Activated naive CD8-positive, alpha-beta T cell treated with anti-CD3 and anti-CD28 coated beads, Interleukin-2, amount 50 U/mL, for 24 hours (primary cell): Measurements from ENCODE around the gene DLG2.

Source experiments
- ATAC-seq: fragments of 150-1000 bp; cut with Tn5 transposase; one replicate; pipeline ENCODE4 v1.10.0; 2021
- DNase-seq: peaks from one replicate; pipeline ENCODE4 v3.0.0; 2021
- H3K27ac Mint-ChIP-seq: one replicate; pipeline ENCODE4 v1.8.0; 2021; ENCODE audit warnings: mild to moderate bottlenecking, mixed read lengths
- H3K27me3 Mint-ChIP-seq: one replicate; pipeline ENCODE4 v1.8.0; 2021; ENCODE audit warnings: mixed read lengths
- H3K36me3 Mint-ChIP-seq: one replicate; pipeline ENCODE4 v1.8.0; 2021; ENCODE audit warnings: low read depth, mixed read lengths
- H3K4me1 Mint-ChIP-seq: one replicate; pipeline ENCODE4 v1.8.0; 2021; ENCODE audit warnings: mixed read lengths
- H3K4me3 Mint-ChIP-seq: one replicate; pipeline ENCODE4 v1.8.0; 2021; ENCODE audit warnings: mild to moderate bottlenecking, moderate library complexity, mixed read lengths
- H3K9me3 Mint-ChIP-seq: one replicate; pipeline ENCODE4 v1.8.0; 2021; ENCODE audit warnings: mixed read lengths

Gene DLG2

DNA sequence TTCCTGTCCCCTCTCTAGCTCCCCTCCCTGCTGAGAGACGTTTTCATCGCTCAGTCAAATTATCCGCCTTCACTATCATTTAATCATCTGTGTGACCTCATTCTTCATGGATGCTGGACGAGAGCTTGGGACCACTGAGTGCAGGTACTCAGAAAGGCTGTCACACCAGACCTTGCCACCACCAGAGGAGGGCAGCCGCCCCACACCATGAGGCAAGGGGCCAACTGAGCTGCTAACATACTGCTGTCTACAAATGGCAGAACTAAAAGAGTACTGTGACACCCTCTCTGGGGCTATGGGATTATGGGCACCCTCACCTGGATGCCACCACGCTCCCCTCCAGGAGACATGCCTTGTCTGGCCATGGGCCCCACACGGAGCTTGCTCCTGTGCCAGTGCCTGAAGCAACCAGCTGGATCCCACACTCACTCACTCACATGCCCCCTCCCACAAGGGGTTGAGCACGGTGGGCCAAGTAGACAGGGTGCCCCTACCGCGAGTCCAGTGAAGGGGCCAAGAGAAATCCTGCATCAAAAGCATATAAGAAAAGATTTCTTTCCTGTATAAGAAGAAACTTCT is 1670.9 kb downstream of the DLG2 start:
- no peak overlapping the region for H3K4me3 Mint-ChIP-seq
- ATAC-seq = no peak
- no peak for DNase-seq

DNA sequence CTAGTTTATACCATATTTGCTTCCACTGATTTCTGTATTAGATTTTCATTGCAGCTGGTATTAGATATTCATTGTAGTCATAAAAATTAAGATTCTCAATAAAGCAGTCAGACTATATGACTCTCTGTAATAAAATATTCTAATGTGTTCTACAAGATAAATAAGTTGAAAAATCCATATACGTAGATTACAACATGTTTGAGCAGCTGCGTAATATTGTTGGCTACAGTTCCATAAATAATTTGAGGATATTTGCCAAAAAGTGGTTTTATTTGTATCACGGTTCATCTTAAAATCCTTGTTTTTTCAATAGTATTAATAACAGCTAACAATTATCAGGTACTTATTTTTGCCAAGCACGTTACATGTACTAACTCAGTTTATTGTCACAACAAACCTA is 1672.4 kb downstream of the DLG2 start:
- Mint-ChIP-seq H3K4me3 (no peak overlapping the region), H3K9me3 (no peaks in the 10 kb centered on the region), H3K36me3 (no peaks in the 10 kb centered on the region), H3K27ac (no peak overlapping the region), H3K4me1 (no peaks in the 10 kb centered on the region), H3K27me3 (no peaks in the 10 kb centered on the region)
- no peak for DNase-seq
- no peak for ATAC-seq

More for the DNA sequence above, 1670.9 kb downstream of the DLG2 start:
- Mint-ChIP-seq H3K36me3 (no peaks in the 10 kb centered on the region), H3K27ac (no peak overlapping the region), H3K4me1 (no peaks in the 10 kb centered on the region), H3K27me3 (no peaks in the 10 kb centered on the region), H3K9me3 (no peaks in the 10 kb centered on the region)

DNA sequence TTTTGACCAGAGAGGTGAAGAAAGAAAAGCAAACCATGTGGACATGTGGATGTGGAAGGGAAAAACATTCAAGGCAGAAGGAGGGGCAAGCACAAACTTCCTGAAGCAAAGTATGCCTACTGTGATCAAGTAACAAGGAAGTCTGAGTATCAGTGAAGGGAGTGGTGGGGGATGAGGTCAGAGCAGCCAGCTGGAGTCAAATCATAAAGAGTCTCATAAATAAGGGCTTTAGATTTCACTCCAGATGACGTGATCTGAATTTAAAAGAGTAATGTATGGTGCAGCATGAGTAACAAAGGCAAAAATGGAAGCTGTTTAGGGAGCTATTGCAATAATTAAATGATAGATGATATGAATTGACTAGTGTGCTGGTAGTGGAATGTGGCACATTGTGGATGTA is 1675.6 kb downstream of the DLG2 start:
- Mint-ChIP-seq H3K4me3 (no peak overlapping the region), H3K4me1 (no peaks in the 10 kb centered on the region), H3K27ac (no peak overlapping the region), H3K27me3 (no peaks in the 10 kb centered on the region), H3K9me3 (no peaks in the 10 kb centered on the region), H3K36me3 (no peaks in the 10 kb centered on the region)
- DNase-seq (no peak), ATAC-seq (no peak)

DNA sequence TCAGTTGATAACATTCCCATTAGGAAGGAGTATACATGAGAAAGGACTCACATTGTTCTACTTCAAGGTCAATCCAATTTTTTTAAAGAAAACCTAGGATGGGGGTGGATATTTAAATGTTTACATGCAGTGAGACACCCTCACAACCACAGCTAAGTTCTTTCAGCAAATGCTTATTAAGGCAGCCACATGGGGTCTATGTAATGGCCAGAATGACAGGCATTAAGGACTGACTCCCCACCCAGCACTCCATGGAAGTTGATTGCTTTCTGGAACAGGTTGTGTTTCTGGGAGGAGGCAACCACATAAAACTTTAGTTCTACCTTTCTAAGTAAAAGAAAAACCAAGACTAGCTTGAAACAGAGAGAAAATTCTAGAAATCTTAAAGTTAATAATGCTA is 1678.9 kb downstream of the DLG2 start:
- no peak overlapping the region for H3K27ac Mint-ChIP-seq
- peaks cover 11% of the 10 kb centered on the region for H3K9me3 Mint-ChIP-seq
- no peaks in the 10 kb centered on the region for H3K27me3 Mint-ChIP-seq
- no peaks in the 10 kb centered on the region for H3K4me1 Mint-ChIP-seq
- no peak overlapping the region for H3K4me3 Mint-ChIP-seq
- no peaks in the 10 kb centered on the region for H3K36me3 Mint-ChIP-seq
- DNase-seq (no peak), ATAC-seq (no peak)

DNA sequence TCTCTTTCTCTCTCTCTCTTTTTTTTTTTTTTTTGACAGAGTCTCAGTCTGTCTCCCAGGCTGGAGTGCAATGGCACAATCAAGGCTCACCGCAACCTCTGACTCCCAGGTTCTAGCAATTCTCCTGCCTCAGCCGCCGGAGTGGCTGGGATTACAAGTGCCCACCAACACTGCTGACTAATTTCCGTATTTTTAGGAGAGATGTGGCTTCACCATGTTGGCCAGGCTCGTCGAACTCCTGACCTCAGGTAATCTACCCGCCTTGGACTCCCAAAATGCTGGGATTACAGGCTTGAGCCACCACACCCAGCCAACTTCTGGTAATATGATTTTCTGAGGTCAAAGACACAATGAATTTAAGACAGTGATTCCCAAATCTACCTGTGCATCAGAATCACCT is 1681.2 kb downstream of the DLG2 start:
- Mint-ChIP-seq H3K27ac (no peak overlapping the region), H3K9me3 (peaks cover 15% of the 10 kb centered on the region), H3K4me3 (no peak overlapping the region), H3K4me1 (no peaks in the 10 kb centered on the region), H3K27me3 (no peaks in the 10 kb centered on the region), H3K36me3 (no peaks in the 10 kb centered on the region)
- no peak for DNase-seq
- no peak for ATAC-seq

DNA sequence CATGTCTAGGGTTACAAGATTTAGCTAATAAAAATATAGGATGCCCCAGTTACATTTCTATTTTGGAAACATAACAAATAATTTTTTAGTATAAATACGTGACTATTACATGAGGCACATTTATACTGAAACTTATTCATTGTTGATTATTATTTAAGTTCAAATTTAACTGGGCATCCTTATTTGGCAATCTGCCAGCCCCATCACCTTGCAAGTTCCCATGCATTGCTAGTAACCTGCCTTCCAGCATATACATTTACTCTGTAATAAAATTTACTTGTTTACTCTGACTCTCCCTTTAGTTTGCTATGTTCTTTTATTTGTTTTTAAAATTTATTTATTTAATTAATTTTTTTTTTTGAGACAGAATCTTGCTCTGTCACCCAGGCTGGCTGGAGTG is 1686.1 kb downstream of the DLG2 start:
- Mint-ChIP-seq H3K4me3 (no peak overlapping the region), H3K27ac (no peak overlapping the region), H3K36me3 (no peaks in the 10 kb centered on the region), H3K27me3 (no peaks in the 10 kb centered on the region), H3K4me1 (no peaks in the 10 kb centered on the region), H3K9me3 (peaks cover 20% of the 10 kb centered on the region)
- ATAC-seq (no peak), DNase-seq (no peak)

DNA sequence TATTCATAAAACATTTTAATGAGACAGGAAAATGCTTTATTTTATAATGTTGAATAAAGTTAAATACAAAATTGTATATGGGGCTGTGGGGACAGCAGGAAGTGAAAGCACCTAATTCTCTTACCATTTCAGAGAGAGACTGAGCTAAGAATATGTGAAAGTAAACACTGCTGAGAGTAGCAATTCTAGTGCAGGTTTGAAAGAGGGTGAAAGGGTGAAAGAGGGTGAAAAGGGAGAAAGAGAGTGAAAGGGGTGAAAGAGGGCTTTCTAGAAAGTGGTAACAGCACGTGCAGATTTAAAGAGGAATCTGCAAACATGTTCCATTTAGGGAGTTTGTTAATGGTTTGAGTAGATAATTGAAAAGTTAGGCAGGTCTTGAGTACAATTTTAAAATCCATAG is 1689.0 kb downstream of the DLG2 start:
- ATAC-seq (no peak), DNase-seq (no peak)
- Mint-ChIP-seq H3K27ac (no peak overlapping the region), H3K36me3 (no peaks in the 10 kb centered on the region), H3K27me3 (no peaks in the 10 kb centered on the region), H3K4me3 (no peak overlapping the region), H3K9me3 (peaks cover 9% of the 10 kb centered on the region), H3K4me1 (no peaks in the 10 kb centered on the region)

DNA sequence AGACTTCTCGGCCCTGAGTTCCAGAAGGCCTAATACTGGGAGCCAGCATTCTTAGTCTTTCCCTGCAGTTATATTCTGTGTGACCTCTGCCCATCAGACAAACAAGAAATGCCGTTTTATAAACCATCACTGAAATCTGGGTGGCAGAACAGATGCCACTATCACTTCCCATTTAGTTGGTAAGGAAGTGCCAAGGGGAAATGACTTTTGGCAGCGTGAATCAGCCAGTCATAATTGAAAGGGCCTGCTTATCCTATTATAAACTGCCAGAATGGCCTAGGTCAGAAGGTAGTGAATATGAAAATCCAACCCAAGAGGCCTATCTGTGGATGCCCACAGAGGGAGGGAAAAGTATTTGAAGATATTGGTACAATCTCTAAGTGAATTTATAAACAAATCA is 1694.1 kb downstream of the DLG2 start:
- peaks cover 5% of the 10 kb centered on the region for H3K9me3 Mint-ChIP-seq
- DNase-seq = no peak
- no peak overlapping the region for H3K27ac Mint-ChIP-seq
- no peaks in the 10 kb centered on the region for H3K4me1 Mint-ChIP-seq
- ATAC-seq = no peak
- H3K4me3 Mint-ChIP-seq = no peak overlapping the region
- no peaks in the 10 kb centered on the region for H3K36me3 Mint-ChIP-seq
- no peaks in the 10 kb centered on the region for H3K27me3 Mint-ChIP-seq

DNA sequence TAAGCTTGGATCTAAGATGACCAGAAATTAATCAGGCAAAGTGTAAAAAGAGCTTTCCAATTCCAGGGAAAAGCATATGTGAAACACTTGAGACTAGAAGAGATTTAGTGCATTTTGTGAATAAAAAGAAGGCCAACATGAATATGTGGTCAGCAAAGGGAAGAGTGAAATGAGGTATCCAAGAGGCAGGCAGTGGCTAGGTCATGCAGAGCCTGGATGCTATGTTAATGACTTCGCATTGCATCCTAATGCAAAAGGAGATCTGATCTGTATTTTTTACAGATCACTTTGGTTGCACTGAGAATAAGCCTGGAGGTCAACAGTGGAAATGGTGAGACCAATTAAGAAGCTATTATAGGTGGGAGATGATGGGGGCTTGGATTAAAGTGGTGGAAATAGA is 1699.7 kb downstream of the DLG2 start:
- no peak overlapping the region for H3K27ac Mint-ChIP-seq
- no peak overlapping the region for H3K4me3 Mint-ChIP-seq
- H3K9me3 Mint-ChIP-seq = no peaks in the 10 kb centered on the region
- no peaks in the 10 kb centered on the region for H3K27me3 Mint-ChIP-seq
- ATAC-seq (no peak), DNase-seq (no peak)
- no peaks in the 10 kb centered on the region for H3K4me1 Mint-ChIP-seq
- no peaks in the 10 kb centered on the region for H3K36me3 Mint-ChIP-seq

DNA sequence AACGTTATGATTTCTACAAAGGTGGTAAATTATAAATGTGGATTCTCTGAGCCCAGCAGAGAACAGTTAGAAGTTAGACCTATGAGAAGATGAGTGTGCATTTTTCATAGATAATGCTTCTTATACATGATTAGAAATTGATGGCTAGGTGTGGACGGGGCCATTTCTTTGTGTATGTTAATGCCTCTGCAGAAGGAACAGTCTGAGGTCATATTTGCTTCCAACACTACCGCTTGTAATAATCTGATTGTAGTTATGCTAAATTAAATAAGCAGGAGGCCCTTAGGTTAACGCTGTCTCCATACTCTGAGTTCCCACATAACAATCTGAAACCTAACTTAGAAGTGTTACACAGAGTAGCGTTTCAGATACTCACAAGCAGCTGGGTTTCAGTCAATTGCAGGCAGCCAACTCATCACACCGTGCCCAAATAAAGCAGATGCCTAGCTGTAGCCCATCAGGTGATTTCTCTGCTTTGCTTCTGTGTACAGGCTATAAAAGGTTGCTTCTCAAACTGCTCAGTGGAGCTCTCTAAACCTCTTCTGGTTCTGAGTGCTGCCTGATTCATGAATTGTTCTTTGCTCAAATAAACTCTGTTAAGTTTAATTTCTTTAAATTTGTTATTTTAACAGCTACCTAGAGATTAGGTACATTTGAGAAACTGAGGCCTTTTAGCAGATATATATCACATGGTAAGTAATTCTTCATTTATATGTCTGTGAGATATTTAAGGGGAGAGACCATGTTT is 1702.2 kb downstream of the DLG2 start:
- Mint-ChIP-seq H3K9me3 (no peaks in the 10 kb centered on the region), H3K4me3 (no peak overlapping the region), H3K27me3 (no peaks in the 10 kb centered on the region), H3K4me1 (no peaks in the 10 kb centered on the region), H3K36me3 (no peaks in the 10 kb centered on the region), H3K27ac (no peak overlapping the region)
- DNase-seq (no peak), ATAC-seq (no peak)

DNA sequence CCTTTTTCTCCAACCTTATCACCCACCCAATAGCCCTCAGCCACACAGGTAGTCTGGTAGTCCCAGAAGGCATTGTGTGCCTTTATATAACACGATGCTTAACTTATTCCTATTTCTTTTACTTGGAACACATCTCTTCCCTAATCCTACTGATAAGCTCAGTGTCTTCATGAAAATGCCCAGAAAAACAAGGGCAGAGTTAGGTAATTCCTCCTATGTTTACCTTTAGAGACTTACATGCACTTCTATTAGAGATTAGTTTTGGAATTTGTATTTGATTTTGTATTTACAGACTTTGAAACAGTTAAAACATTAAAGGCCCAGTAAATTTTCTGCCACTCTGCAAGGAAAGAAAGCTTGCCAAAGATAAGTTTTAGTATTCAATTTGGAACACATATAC is 1703.2 kb downstream of the DLG2 start:
- ATAC-seq = no peak
- H3K4me1 Mint-ChIP-seq = no peaks in the 10 kb centered on the region
- H3K27ac Mint-ChIP-seq = no peak overlapping the region
- no peaks in the 10 kb centered on the region for H3K27me3 Mint-ChIP-seq
- DNase-seq = no peak
- H3K9me3 Mint-ChIP-seq = no peaks in the 10 kb centered on the region
- H3K36me3 Mint-ChIP-seq = no peaks in the 10 kb centered on the region
- no peak overlapping the region for H3K4me3 Mint-ChIP-seq

DNA sequence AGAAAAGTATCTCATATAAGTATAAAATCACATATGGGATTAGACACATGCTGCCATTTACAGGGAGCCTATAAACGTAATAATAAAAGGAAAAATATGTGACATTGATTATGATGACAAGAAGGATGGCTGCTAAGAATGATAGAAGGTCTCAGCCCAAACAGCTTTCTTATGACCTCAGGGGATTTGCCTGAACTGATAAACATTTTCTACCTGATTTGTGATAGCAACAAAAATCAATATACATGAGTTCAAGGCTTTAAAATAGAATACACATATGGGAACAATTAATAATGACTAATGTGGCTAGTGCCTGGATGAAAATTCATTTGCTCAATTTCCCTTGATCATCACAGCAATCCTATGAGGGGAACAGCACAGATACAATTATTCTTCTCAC is 1704.2 kb downstream of the DLG2 start:
- no peaks in the 10 kb centered on the region for H3K27me3 Mint-ChIP-seq
- DNase-seq (no peak), ATAC-seq (no peak)
- no peak overlapping the region for H3K27ac Mint-ChIP-seq
- no peaks in the 10 kb centered on the region for H3K9me3 Mint-ChIP-seq
- H3K4me1 Mint-ChIP-seq = no peaks in the 10 kb centered on the region
- no peaks in the 10 kb centered on the region for H3K36me3 Mint-ChIP-seq
- H3K4me3 Mint-ChIP-seq = no peak overlapping the region

DNA sequence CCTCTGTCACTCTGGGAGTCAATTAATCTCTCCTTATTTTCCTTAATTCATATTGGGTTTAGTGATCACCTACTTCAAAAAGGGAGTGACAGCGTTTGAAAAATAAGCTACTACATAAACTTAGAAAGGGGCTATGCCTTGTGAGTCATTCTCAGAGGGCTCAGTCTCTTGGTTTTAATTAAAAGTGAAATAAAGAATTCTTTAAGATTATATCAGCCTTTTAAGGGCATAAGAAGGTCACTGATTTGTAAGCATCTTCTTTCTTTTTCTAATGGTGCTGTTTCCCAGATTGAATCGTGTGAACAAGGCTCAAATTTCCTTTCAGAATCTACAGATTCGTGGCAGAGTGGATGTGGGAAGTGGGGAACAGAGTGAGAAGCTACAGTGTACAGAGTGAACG is 1704.8 kb downstream of the DLG2 start:
- Mint-ChIP-seq H3K4me3 (no peak overlapping the region), H3K4me1 (no peaks in the 10 kb centered on the region)
- no peak for ATAC-seq

DNA sequence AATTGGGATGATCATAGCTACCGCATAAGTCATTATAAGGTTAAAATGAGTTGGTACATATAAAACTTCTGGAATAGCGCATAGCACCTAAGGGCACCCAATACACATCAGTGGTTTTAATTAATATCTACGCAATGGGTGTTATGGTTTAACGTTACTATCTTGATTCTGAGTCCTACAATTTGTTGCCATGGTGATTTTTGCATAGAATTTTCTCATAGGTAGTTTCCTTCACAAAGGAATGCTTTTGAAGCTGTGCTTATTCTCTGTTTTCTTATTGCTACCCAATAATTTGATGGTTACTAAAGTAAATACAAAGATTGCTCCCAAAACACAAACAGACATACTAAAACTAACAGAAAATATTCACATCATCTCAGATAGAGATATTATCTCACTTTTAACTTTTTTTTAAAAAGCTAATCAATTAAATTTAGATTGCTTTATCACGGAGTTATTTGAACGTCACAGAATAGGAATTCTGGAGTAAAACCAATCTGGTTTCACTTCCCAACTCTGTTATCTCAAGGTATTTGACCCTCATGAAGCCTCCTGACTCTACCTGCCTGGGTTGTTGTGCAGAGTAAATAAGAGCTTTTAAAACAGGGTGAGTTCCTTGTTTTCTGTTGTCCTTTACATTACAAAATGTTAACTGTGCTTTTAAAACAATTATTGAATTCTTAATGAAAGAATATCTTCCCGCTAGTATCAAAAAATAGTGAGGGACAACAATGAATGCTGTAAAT is 1705.5 kb downstream of the DLG2 start:
- DNase-seq (no peak), ATAC-seq (no peak)
- Mint-ChIP-seq H3K4me3 (no peak overlapping the region), H3K27me3 (no peaks in the 10 kb centered on the region), H3K27ac (no peak overlapping the region), H3K9me3 (no peaks in the 10 kb centered on the region), H3K36me3 (no peaks in the 10 kb centered on the region), H3K4me1 (no peaks in the 10 kb centered on the region)

More for the DNA sequence above, 1704.8 kb downstream of the DLG2 start:
- Mint-ChIP-seq H3K27me3 (no peaks in the 10 kb centered on the region), H3K9me3 (no peaks in the 10 kb centered on the region), H3K27ac (no peak overlapping the region), H3K36me3 (no peaks in the 10 kb centered on the region)
- no peak for DNase-seq

DNA sequence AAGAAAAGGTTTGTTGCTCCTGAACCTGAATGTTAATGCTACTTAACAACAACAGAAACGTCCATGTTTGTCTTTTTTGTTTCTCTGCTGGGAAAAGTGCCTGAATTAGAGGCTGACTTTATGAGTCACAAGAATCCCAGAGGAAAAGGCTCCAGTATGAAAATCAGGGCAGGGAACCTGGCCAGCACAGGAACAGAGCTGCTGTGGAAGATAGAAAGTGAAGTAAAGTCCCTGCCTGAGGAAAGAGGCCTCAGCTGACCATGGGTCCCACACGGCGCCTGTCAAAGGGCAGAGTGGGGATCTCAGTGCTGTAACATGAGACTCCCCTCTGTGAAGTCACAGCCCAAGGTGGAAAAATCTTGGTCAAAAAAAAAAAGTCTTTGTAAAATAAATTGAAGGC is 1708.7 kb downstream of the DLG2 start:
- ATAC-seq (no peak), DNase-seq (no peak)
- Mint-ChIP-seq H3K4me3 (no peak overlapping the region), H3K36me3 (no peaks in the 10 kb centered on the region), H3K27me3 (no peaks in the 10 kb centered on the region), H3K4me1 (no peaks in the 10 kb centered on the region), H3K9me3 (peaks cover 5% of the 10 kb centered on the region), H3K27ac (no peak overlapping the region)
